GM12878 (cell line): ENCODE results near the gene IL17RA.

ENCODE experiments used
- ATF3 ChIP-seq: IDR thresholded peaks from 2 replicates; pipeline ENCODE4 v1.6.1; 2011; ENCODE audit warnings: low read depth, mild to moderate bottlenecking, low read length, moderate library complexity, borderline replicate concordance; ENCODE audit errors: extremely low read depth
- CTCF ChIP-seq, 3 experiments: IDR thresholded peaks in 2 of 3; conservative IDR thresholded peaks in 1 of 3; 2 replicates each; pipeline ENCODE4 v1.5.1; 2011; ENCODE audit warnings: low read depth in 3 of 3, low read length in 3 of 3, mild to moderate bottlenecking in 3 of 3, control low read depth in 2 of 3, moderate library complexity in 2 of 3, inconsistent platforms in 1 of 3, mixed read lengths in 1 of 3; ENCODE audit not compliant: control insufficient read depth in 2 of 3, insufficient read depth in 1 of 3; ENCODE audit errors: extremely low read depth in 1 of 3
- EZH2 ChIP-seq: IDR thresholded peaks from 2 replicates; pipeline ENCODE4 v1.6.1; 2012; ENCODE audit warnings: low read depth, mild to moderate bottlenecking, control low read depth, inconsistent platforms, low read length, borderline replicate concordance; ENCODE audit not compliant: control insufficient read depth
- FOS ChIP-seq: IDR thresholded peaks from 3 replicates; pipeline ENCODE4 v1.6.1; 2011; ENCODE audit warnings: borderline replicate concordance; ENCODE audit not compliant: insufficient read length; ENCODE audit errors: extremely low read depth
- GATAD2B ChIP-seq: fragments of 450-650 bp; conservative IDR thresholded peaks from 2 replicates; pipeline ENCODE4 v1.6.1; 2017; ENCODE audit warnings: low read depth, mild to moderate bottlenecking, moderate library complexity
- MAX ChIP-seq: IDR thresholded peaks from 2 replicates; pipeline ENCODE4 v1.6.1; 2012; ENCODE audit warnings: low read depth, low read length, improper control_type of control experiment
- PAX8 ChIP-seq: fragments of 450-650 bp; IDR thresholded peaks from 2 replicates; pipeline ENCODE4 v1.6.1; 2017; ENCODE audit warnings: mild to moderate bottlenecking, moderate library complexity
- POLR2A ChIP-seq: IDR thresholded peaks from 2 replicates; pipeline ENCODE4 v1.6.1; 2011; ENCODE audit warnings: low read depth, mild to moderate bottlenecking, low read length
- POLR2AphosphoS2 ChIP-seq: IDR thresholded peaks from 2 replicates; pipeline ENCODE4 v1.6.1; 2011; ENCODE audit warnings: low read depth, mild to moderate bottlenecking, low read length, improper control_type of control experiment, moderate library complexity
- SMAD1 ChIP-seq: fragments of 450-650 bp; IDR thresholded peaks from 2 replicates; pipeline ENCODE4 v1.6.1; 2018; ENCODE audit warnings: mild to moderate bottlenecking, low read depth; ENCODE audit not compliant: partially characterized antibody
- TAF1 ChIP-seq: IDR thresholded peaks from 2 replicates; pipeline ENCODE4 v1.6.1; 2011; ENCODE audit warnings: mild to moderate bottlenecking, low read depth, low read length, borderline replicate concordance
- ZNF217 ChIP-seq: fragments of 450-650 bp; IDR thresholded peaks from 2 replicates; pipeline ENCODE4 v1.6.1; 2017; ENCODE audit warnings: antibody characterized with exemption, mild to moderate bottlenecking

- TF ChIP-seq SMAD1 (no peak), CTCF (IDR thresholded peaks at IDR 0.05 in 2 of 3, conservative IDR thresholded peaks at IDR 0.05 in 1 of 3; ENCODE audit: control insufficient read depth in 2 of 3, extremely low read depth in 1 of 3, insufficient read depth in 1 of 3, low read depth in 3 of 3, low read length in 3 of 3) (no peak), MAX (no peak), GATAD2B (no peak), POLR2A (no peak), ATF3 (no peak), PAX8 (no peak), EZH2 (no peak), ZNF217 (no peak), FOS (no peak), POLR2AphosphoS2 (no peak), TAF1 (no peak)
Measured at GRCh38 chr22:17077255-17077654, 7.5 kb upstream of the IL17RA start.
